Mucosa of gallbladder (tissue), 1 donor: ENCODE measurements around the gene CCR5. TPM values are rescaled to one million over a fixed set of nuclear protein-coding genes. Genes with fewer than 3 reads are reported as not detected.

Experiments
- DNase-seq: peaks from one replicate; pipeline ENCODE4 v3.0.0-alpha.2; 2020; ENCODE audit warnings: low spot score
- total RNA-seq: library from RNA; stranded (reverse); gene quantifications from one replicate; pipeline ENCODE4 v1.2.1, GENCODE V29; 2021
- donor health status: DM: no; HTN: no; CAD: no.

The CCR5 gene
- total RNA-seq, 1 donor from 2014 or later = 3.9 TPM

DNA sequence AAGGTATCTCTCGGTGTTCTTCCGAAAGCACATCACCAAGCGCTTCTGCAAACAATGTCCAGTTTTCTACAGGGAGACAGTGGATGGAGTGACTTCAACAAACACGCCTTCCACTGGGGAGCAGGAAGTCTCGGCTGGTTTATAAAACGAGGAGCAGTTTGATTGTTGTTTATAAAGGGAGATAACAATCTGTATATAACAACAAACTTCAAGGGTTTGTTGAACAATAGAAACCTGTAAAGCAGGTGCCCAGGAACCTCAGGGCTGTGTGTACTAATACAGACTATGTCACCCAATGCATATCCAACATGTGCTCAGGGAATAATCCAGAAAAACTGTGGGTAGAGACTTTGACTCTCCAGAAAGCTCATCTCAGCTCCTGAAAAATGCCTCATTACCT, 12.3 kb upstream of the CCR5 start:
- no peak for DNase-seq

DNA sequence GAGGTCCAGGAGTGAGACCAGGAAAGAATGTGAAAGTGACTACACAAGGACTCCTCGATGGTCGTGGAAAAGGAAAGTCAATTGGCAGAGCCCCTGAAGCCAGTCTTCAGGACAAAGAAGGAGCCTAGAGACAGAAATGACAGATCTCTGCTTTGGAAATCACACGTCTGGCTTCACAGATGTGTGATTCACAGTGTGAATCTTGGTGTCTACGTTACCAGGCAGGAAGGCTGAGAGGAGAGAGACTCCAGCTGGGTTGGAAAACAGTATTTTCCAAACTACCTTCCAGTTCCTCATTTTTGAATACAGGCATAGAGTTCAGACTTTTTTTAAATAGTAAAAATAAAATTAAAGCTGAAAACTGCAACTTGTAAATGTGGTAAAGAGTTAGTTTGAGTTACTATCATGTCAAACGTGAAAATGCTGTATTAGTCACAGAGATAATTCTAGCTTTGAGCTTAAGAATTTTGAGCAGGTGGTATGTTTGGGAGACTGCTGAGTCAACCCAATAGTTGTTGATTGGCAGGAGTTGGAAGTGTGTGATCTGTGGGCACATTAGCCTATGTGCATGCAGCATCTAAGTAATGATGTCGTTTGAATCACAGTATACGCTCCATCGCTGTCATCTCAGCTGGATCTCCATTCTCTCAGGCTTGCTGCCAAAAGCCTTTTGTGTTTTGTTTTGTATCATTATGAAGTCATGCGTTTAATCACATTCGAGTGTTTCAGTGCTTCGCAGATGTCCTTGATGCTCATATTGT, 10.8 kb upstream of the CCR5 start:
- DNase-seq = no peak

DNA sequence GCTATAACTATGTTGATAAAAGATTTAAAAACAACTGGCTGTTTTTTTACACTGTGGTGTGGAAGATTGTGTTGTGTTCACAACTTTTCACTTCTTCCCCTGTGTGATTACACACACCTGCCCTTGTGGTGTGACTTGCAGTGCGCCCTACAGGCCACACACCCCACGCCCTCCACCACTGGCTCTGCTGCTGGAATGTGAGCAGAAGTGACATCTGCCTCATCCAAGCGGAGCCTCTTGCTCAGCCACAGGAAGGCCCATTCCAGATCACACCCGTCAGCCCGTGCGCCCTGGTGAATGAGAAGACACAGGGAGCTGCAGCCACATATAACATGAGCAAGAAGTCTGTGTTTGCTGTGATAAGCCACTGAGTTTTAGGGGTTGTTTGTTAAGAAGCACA, 9.8 kb upstream of the CCR5 start:
- DNase-seq = no peak

DNA sequence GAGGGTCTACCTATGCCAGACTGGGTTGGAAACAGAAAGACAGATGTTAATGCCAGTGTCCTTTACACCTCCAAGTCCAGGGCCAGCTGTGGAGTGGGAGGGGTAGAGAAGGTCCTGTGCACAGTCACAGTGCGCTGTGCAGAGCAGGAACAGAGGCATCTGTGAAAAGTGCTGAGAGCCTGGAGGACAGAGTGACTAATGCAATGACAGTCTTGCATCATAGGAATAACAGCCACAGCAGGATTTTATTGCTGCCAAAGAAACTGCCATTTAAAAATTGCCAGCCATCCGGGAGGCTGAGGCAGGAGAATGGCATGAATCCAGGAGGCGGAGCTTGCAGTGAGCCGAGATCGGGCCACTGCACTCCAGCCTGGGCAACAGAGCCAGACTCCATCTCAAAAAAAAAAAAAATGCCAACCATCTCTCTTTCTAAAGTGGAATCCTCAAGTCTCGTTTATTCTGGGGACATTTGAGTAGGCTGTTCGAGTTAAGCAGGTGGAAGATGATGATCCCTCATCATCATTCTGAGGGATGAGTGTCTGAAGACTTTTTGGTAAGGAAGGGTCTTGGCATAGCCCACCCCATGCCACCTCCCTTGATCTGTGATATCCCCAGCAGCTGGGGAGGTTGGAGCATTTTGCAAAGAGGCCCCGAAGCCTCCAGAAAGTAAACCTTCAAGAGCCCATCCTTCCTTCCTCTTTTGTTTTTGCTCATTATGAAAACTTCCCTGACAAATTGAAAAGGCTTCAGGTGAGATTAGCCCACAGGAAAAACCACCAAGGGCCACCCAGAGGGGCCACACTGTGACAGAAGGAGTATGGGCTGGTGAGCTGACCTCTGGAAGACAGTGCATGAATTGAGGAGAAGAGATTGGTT, 9.1 kb upstream of the CCR5 start:
- no peak for DNase-seq

DNA sequence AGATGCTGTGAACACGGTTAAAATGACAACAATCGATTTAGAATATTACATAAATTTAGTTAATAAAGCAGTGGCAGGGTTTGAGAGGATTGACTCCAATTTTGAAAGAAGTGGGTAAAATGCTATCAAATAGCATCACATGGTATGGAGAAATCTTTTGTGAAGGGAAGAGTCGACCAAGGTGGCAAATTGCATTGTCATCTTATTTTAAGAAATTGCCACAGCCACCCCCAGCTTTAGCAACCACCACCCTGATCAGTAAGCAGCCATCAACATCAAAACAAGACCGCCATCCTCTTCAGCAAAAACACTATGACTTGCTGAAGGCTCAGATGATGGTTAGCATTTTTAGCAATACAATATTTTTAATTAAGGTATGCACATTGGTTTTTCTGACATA, 5.7 kb upstream of the CCR5 start:
- no peak for DNase-seq

DNA sequence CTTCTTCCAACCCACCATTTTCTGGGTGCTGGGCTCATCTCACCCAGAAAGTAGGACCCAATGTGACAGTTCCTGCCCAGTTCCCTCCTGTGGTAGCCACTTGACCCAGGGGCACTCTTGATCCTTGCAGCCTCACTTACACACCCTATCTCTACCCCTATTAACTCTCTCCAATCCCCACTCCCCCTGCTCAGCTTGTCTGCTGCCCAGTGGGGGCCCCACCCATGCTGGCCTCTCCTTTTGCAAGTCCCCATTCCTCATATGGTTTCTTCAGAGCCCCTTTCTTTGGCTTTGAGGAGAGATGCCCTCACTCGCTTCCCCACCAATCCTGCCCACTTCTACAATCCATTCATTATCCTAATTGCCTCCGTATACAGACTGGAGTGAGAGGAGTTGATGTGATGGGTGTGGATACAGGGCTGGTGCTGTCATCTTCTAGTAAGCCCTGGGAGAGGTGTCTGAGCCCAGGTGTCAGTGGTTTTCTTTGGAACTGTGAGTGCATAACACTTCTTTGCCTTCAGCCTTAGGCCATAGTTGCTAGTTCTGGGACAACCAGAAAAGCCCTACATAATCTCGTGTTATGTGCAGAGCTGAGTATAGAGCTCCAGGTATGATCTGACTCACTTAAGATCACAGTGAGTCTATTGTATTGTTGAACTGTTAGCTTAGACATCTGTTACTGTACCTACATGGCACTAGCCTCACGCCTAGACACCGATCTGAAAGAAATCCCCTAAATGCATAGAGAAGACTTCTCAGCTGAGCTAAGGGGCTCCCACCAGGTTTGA, 4.8 kb upstream of the CCR5 start:
- DNase-seq = no peak

DNA sequence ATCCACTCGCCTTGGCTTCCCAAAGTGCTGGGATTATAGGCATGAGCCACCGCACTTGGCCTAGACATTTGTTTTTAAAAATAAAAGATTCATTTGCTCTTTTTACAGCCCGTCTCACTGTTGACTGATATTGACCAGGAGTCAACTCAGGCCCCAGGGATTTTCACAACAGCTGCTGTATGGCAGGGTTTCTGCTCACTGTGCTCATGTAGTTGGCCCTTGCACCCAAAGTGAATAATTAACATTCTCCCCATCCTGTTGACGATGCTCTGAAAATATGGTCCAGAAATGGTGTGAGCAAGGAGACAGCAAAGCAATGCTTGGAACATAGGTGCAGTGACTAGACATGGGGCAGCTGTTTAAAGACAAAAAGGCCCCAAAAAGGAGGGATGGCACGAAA, 2.9 kb upstream of the CCR5 start:
- DNase-seq = no peak

DNA sequence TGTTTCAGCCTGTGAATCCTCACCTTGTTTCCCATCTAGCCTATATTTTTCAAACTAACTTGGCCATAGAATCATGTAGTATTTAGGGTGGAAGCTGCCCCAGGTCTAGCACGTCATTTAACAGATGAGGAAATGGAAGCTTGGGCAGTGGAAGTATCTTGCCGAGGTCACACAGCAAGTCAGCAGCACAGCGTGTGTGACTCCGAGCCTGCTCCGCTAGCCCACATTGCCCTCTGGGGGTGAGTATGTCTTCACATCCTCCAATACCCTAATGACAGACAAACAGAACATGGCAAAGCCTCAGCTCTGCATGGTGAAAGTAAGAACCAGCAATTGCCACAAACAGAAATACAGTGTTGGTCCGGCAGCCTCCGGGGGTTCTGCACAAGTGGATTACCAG, 2.2 kb upstream of the CCR5 start:
- peak; percentile 73 for DNase-seq

DNA sequence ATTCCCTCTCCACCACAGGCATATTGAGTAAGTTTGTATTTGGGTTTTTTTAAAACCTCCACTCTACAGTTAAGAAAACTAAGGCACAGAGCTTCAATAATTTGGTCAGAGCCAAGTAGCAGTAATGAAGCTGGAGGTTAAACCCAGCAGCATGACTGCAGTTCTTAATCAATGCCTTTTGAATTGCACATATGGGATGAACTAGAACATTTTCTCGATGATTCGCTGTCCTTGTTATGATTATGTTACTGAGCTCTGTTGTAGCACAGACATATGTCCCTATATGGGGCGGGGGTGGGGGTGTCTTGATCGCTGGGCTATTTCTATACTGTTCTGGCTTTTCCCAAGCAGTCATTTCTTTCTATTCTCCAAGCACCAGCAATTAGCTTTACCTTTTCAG, 1.6 kb upstream of the CCR5 start:
- DNase-seq = no peak

DNA sequence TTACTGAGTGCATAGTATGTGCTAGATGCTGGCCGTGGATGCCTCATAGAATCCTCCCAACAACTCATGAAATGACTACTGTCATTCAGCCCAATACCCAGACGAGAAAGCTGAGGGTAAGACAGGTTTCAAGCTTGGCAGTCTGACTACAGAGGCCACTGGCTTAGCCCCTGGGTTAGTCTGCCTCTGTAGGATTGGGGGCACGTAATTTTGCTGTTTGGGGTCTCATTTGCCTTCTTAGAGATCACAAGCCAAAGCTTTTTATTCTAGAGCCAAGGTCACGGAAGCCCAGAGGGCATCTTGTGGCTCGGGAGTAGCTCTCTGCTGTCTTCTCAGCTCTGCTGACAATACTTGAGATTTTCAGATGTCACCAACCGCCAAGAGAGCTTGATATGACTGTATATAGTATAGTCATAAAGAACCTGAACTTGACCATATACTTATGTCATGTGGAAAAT, 1.0 kb upstream of the CCR5 start:
- DNase-seq = no peak

DNA sequence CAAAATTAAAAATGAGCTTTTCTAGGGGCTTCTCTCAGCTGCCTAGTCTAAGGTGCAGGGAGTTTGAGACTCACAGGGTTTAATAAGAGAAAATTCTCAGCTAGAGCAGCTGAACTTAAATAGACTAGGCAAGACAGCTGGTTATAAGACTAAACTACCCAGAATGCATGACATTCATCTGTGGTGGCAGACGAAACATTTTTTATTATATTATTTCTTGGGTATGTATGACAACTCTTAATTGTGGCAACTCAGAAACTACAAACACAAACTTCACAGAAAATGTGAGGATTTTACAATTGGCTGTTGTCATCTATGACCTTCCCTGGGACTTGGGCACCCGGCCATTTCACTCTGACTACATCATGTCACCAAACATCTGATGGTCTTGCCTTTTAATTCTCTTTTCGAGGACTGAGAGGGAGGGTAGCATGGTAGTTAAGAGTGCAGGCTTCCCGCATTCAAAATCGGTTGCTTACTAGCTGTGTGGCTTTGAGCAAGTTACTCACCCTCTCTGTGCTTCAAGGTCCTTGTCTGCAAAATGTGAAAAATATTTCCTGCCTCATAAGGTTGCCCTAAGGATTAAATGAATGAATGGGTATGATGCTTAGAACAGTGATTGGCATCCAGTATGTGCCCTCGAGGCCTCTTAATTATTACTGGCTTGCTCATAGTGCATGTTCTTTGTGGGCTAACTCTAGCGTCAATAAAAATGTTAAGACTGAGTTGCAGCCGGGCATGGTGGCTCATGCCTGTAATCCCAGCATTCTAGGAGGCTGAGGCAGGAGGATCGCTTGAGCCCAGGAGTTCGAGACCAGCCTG, 984 bp downstream of the CCR5 start:
- DNase-seq = no peak

DNA sequence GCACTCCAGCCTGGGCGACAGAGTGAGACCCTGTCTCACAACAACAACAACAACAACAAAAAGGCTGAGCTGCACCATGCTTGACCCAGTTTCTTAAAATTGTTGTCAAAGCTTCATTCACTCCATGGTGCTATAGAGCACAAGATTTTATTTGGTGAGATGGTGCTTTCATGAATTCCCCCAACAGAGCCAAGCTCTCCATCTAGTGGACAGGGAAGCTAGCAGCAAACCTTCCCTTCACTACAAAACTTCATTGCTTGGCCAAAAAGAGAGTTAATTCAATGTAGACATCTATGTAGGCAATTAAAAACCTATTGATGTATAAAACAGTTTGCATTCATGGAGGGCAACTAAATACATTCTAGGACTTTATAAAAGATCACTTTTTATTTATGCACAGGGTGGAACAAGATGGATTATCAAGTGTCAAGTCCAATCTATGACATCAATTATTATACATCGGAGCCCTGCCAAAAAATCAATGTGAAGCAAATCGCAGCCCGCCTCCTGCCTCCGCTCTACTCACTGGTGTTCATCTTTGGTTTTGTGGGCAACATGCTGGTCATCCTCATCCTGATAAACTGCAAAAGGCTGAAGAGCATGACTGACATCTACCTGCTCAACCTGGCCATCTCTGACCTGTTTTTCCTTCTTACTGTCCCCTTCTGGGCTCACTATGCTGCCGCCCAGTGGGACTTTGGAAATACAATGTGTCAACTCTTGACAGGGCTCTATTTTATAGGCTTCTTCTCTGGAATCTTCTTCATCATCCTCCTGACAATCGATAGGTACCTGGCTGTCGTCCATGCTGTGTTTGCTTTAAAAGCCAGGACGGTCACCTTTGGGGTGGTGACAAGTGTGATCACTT, 2.0 kb downstream of the CCR5 start:
- no peak for DNase-seq

DNA sequence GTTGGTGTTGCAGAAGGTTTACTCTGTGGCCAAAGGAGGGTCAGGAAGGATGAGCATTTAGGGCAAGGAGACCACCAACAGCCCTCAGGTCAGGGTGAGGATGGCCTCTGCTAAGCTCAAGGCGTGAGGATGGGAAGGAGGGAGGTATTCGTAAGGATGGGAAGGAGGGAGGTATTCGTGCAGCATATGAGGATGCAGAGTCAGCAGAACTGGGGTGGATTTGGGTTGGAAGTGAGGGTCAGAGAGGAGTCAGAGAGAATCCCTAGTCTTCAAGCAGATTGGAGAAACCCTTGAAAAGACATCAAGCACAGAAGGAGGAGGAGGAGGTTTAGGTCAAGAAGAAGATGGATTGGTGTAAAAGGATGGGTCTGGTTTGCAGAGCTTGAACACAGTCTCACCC, 4.0 kb downstream of the CCR5 start:
- DNase-seq = no peak

DNA sequence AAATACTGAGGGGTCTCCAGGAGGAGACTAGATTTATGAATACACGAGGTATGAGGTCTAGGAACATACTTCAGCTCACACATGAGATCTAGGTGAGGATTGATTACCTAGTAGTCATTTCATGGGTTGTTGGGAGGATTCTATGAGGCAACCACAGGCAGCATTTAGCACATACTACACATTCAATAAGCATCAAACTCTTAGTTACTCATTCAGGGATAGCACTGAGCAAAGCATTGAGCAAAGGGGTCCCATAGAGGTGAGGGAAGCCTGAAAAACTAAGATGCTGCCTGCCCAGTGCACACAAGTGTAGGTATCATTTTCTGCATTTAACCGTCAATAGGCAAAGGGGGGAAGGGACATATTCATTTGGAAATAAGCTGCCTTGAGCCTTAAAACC, 4.5 kb downstream of the CCR5 start:
- DNase-seq = no peak

DNA sequence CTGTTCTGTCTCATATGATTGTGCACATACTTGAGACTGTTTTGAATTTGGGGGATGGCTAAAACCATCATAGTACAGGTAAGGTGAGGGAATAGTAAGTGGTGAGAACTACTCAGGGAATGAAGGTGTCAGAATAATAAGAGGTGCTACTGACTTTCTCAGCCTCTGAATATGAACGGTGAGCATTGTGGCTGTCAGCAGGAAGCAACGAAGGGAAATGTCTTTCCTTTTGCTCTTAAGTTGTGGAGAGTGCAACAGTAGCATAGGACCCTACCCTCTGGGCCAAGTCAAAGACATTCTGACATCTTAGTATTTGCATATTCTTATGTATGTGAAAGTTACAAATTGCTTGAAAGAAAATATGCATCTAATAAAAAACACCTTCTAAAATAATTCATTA, 5.1 kb downstream of the CCR5 start:
- DNase-seq = no peak

DNA sequence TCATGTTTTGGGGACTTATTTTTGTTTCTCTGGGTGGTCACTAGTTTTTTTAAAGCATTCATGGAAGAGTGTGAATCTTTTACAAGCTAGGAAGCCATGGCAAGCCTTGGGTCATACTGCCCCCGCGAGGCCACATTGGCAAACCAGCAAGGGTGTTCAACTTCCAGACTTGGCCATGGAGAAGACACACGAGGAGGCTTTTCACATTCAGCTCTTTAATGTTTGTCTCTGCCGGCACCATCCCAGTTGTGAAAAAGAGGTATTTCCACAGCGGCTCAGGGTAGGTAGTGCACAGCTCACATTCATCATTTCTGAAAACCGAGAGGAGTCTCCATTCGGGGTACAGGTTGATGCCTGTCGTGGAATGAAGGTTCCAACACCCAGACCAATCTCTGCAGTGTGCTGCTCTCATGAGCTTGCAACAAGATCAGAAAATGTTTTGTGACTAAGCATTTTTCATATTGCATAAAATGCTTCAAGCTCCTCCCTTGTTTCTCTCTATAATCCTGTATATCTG, 7.7 kb downstream of the CCR5 start:
- peak; percentile 65 for DNase-seq

DNA sequence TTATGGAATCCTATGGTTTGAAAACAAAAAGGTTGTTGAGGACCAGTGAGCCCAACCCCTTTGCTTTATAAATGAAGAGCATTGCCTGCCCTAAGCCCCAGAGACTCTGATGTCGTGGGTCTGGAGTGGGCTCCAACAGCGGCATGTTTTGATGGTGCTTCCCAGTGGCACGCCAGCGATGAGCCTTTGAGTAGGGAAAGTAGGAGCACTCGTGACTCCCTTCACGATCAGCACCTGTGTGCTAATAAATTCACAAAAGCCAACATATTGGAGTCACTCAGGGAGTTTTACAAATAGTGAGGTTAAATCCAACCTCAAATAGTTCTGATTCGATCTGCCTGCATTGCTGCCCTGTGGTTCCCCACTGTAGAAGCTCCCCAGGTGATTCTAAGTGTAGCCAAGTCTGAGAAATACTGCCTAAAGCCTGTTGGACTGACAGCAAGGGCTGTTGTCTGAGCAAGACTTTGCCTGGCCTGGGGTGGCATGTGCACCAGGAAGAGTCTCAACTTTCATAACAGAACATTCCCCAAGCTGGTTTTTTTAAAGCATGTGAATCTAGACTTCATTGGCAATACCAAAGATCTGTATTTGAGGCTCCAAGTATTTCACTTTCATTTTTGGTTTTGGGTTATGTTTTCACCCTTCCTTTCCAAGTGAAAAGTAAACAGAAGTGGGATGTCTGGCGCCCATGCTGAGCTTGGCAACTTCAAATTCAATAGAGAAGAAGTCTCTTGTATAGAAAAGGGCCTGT, 9.9 kb downstream of the CCR5 start:
- no peak for DNase-seq

DNA sequence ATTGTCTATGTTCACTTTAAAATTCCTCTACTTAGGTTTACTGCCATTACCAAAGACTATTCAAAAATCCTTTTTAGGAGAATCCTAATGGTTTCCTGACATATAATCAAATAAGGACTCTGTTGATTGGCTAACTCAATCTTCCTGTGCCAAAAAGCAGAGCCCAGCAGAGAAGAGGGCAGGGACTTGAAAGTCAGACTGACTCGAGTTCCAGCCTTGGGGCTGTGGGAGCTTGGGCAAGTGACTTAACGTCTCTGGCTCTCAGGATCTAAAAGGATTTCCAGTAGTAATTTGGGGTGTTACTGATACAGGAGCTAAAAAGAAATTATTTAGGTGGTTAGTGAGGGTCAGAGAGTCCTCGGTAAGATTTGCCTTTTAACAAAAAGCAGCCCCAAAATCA, 10.9 kb downstream of the CCR5 start:
- DNase-seq = no peak

DNA sequence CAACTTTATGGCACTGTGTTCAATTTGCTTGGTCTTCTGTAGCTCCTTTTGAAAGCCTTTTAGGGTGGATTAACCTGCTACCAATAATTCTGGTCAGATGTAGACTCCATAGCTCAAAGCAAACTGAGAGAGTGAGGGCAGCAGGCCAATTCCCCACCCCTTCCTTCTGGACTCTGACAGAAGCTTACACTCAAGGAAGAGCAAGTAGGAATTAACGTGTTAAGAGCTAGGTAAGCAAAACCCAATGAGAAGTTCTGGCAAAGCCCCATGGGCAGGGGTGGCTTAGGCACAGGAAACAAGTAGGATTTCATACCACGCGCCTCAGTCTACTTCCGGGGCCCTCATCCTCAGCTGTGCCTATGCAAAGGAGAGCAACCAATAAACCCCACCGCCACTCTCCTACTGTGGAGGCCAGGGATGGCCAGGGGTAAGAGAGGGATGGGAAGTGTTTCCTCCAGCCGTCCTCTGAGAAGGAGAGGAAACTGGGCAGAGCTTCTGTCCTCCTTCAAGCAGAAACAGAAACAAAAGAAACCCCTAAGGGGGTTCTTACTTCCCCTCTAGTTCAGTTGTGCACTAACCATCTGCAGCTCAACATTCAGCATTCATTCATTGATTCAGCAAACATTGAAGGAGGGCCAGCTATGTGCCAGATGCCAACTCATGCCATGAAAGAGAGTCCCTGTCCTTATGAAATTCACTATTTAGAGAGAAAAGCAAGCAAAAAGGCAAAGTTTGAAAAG, 12.6 kb downstream of the CCR5 start:
- no peak for DNase-seq
